GM23338 (cell line): ENCODE data around the gene MPP2. TPM values are rescaled to one million over a fixed set of nuclear protein-coding genes. Genes with fewer than 3 reads are reported as not detected.

Experiments
- ATAC-seq: fragments of 200-7000 bp; cut with Tn5 transposase; 3 replicates; pipeline ENCODE4 v1.9.1; 2020
- DNase-seq: peaks from one replicate; pipeline ENCODE4 v3.0.0-alpha.2; 2015; ENCODE audit warnings: low spot score
- H2AFZ ChIP-seq: fragments of 200-600 bp; sonication (generic); 2 replicates; pipeline ENCODE4 v1.8.0; 2016; ENCODE audit warnings: antibody characterized with exemption, mild to moderate bottlenecking, moderate library complexity
- H3F3A ChIP-seq: fragments of 200-600 bp; sonication (generic); replicated peaks from 2 replicates; pipeline ENCODE4 v1.8.0; 2017; ENCODE audit warnings: antibody characterized with exemption, mixed run types, low read depth
- H3K27ac ChIP-seq: fragments of 200-600 bp; sonication (generic); 2 replicates; pipeline ENCODE4 v1.6.1; 2016; ENCODE audit warnings: low read depth
- H3K27me3 ChIP-seq: fragments of 200-600 bp; sonication (generic); 2 replicates; pipeline ENCODE4 v1.8.0; 2016; ENCODE audit warnings: mild to moderate bottlenecking, mixed run types, moderate library complexity; ENCODE audit not compliant: insufficient read depth
- H3K36me3 ChIP-seq: fragments of 200-600 bp; sonication (generic); 2 replicates; pipeline ENCODE4 v1.8.0; 2016; ENCODE audit warnings: mild to moderate bottlenecking; ENCODE audit not compliant: insufficient read depth
- H3K4me1 ChIP-seq: fragments of 200-600 bp; sonication (generic); 2 replicates; pipeline ENCODE4 v1.8.0; 2016; ENCODE audit warnings: mild to moderate bottlenecking, moderate library complexity; ENCODE audit not compliant: insufficient read depth
- H3K4me2 ChIP-seq: fragments of 200-600 bp; sonication (generic); 2 replicates; pipeline ENCODE4 v1.7.1; 2017; ENCODE audit warnings: mixed run types
- H3K4me3 ChIP-seq: fragments of 200-600 bp; sonication (generic); 2 replicates; pipeline ENCODE4 v1.6.1; 2016; ENCODE audit warnings: mixed run types
- H3K79me2 ChIP-seq: fragments of 200-600 bp; sonication (generic); replicated peaks from 2 replicates; pipeline ENCODE4 v1.8.0; 2017; ENCODE audit warnings: mild to moderate bottlenecking; ENCODE audit not compliant: insufficient read depth
- H3K9me2 ChIP-seq: fragments of 200-600 bp; sonication (generic); 2 replicates; pipeline ENCODE4 v1.8.0; 2017; ENCODE audit not compliant: insufficient read depth
- H4K20me1 ChIP-seq: fragments of 200-600 bp; sonication (generic); replicated peaks from 2 replicates; pipeline ENCODE4 v1.8.0; 2017; ENCODE audit warnings: mild to moderate bottlenecking; ENCODE audit not compliant: insufficient read depth
- H3K27ac Mint-ChIP-seq: 2 replicates; pipeline ENCODE4 v1.8.0; 2020; ENCODE audit warnings: inconsistent platforms, mild to moderate bottlenecking, moderate library complexity, mixed read lengths
- H3K27me3 Mint-ChIP-seq: 3 replicates; pipeline ENCODE4 v1.8.0; 2022; ENCODE audit warnings: low read depth, mild to moderate bottlenecking, moderate library complexity, mixed read lengths, inconsistent platforms; ENCODE audit not compliant: insufficient read depth, poor library complexity
- H3K36me3 Mint-ChIP-seq: 3 replicates; pipeline ENCODE4 v1.8.0; 2021; ENCODE audit warnings: low read depth, mild to moderate bottlenecking, inconsistent platforms, moderate library complexity, mixed read lengths
- H3K4me1 Mint-ChIP-seq: 3 replicates; pipeline ENCODE4 v1.8.0; 2020; ENCODE audit warnings: mild to moderate bottlenecking, inconsistent platforms, mixed read lengths
- H3K4me3 Mint-ChIP-seq: 3 replicates; pipeline ENCODE4 v1.8.0; 2021; ENCODE audit warnings: moderate library complexity, mild to moderate bottlenecking, inconsistent platforms, mixed read lengths
- H3K9me3 Mint-ChIP-seq: 3 replicates; pipeline ENCODE4 v1.8.0; 2020; ENCODE audit warnings: moderate library complexity, mild to moderate bottlenecking, inconsistent platforms, mixed read lengths
- CREB1 ChIP-seq: fragments of 250-450 bp; sonication (Bioruptor Pico); IDR thresholded peaks from 2 replicates; pipeline ENCODE4 v1.5.0; 2020; ENCODE audit warnings: low read depth, mild to moderate bottlenecking, moderate library complexity
- EZH2phosphoT487 ChIP-seq: fragments of 200-600 bp; sonication (generic); IDR thresholded peaks from one replicate; pipeline ENCODE4 v1.8.1; 2018; ENCODE audit warnings: antibody characterized with exemption; ENCODE audit not compliant: unreplicated experiment
- NANOG ChIP-seq: IDR thresholded peaks from 2 replicates; pipeline ENCODE4 v1.6.1; 2016; ENCODE audit warnings: antibody characterized with exemption, borderline replicate concordance
- POLR2AphosphoS5 ChIP-seq: IDR thresholded peaks from 2 replicates; pipeline ENCODE4 v1.6.1; 2016; ENCODE audit warnings: antibody characterized with exemption, low read depth
- REST ChIP-seq: IDR thresholded peaks from one replicate; pipeline ENCODE4 v1.6.1; 2018; ENCODE audit warnings: antibody characterized with exemption; ENCODE audit not compliant: unreplicated experiment
- STAT1 ChIP-seq: IDR thresholded peaks from one replicate; pipeline ENCODE4 v1.6.1; 2016; ENCODE audit warnings: antibody characterized with exemption; ENCODE audit not compliant: unreplicated experiment
- polyA plus RNA-seq: library from polyadenylated mRNA; unstranded; fragments of >200 nt; fragmentation: Nextera tagmentation; extraction: Ambion mirVana; gene quantifications from 2 replicates; pipeline ENCODE4 v1.2.1, GENCODE V29; 2016
- total RNA-seq: library from RNA; depleted of rRNA; stranded (reverse); fragments of >200 nt; shearing (Covaris generic); gene quantifications from 2 replicates; pipeline ENCODE4 v1.2.3, GENCODE V29; 2014
- TF ChIP-seq, protein P1 (sequence below): IDR thresholded peaks from 2 replicates; pipeline ENCODE4 v1.6.1; 2016; ENCODE audit warnings: antibody characterized with exemption
- TF ChIP-seq, protein P2 (sequence below), 2 experiments: fragments of 200-600 bp in 1 of 2; sonication (generic) in 1 of 2; conservative IDR thresholded peaks; 2 replicates each; pipeline versions ENCODE4 v1.5.1 to v1.6.1; 2016 to 2017; ENCODE audit warnings: antibody characterized with exemption in 2 of 2, low read depth in 2 of 2, mild to moderate bottlenecking in 2 of 2, moderate library complexity in 1 of 2

Gene MPP2
- total and polyA plus RNA-seq, 2 experiments from 2014 or later, result 7.8 to 20.7 TPM

- TF ChIP-seq, protein P1, sequence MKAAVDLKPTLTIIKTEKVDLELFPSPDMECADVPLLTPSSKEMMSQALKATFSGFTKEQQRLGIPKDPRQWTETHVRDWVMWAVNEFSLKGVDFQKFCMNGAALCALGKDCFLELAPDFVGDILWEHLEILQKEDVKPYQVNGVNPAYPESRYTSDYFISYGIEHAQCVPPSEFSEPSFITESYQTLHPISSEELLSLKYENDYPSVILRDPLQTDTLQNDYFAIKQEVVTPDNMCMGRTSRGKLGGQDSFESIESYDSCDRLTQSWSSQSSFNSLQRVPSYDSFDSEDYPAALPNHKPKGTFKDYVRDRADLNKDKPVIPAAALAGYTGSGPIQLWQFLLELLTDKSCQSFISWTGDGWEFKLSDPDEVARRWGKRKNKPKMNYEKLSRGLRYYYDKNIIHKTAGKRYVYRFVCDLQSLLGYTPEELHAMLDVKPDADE, result no peak
- no peak for TF ChIP-seq POLR2AphosphoS5
- no peak for TF ChIP-seq EZH2phosphoT487
- no peak for TF ChIP-seq NANOG
Observed at GRCh38 chr17:43938838-43939182, 31.5 kb upstream of the MPP2 start (continued).

GRCh38 chr17:43936434-43936833 is 29.1 kb upstream of the MPP2 start:
- Mint-ChIP-seq H3K36me3 (no peaks in the 10 kb centered on the region; the same call in 2 of the 3 replicates), H3K4me1 (peaks cover 9% of the 10 kb centered on the region), H3K27me3 (peaks cover 50% of the 10 kb centered on the region), H3K27ac (no peak overlapping the region), H3K4me3 (no peak overlapping the region), H3K9me3 (no peaks in the 10 kb centered on the region)
- no peak overlapping the region for H3K4me2 ChIP-seq
- H3K36me3 ChIP-seq, result no peaks in the 10 kb centered on the region
- H3F3A ChIP-seq, result no peaks in the 10 kb centered on the region
- no peak overlapping the region for H3K27ac ChIP-seq
- no peaks in the 10 kb centered on the region for H3K79me2 ChIP-seq
- TF ChIP-seq, protein P2, sequence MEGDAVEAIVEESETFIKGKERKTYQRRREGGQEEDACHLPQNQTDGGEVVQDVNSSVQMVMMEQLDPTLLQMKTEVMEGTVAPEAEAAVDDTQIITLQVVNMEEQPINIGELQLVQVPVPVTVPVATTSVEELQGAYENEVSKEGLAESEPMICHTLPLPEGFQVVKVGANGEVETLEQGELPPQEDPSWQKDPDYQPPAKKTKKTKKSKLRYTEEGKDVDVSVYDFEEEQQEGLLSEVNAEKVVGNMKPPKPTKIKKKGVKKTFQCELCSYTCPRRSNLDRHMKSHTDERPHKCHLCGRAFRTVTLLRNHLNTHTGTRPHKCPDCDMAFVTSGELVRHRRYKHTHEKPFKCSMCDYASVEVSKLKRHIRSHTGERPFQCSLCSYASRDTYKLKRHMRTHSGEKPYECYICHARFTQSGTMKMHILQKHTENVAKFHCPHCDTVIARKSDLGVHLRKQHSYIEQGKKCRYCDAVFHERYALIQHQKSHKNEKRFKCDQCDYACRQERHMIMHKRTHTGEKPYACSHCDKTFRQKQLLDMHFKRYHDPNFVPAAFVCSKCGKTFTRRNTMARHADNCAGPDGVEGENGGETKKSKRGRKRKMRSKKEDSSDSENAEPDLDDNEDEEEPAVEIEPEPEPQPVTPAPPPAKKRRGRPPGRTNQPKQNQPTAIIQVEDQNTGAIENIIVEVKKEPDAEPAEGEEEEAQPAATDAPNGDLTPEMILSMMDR (conservative IDR thresholded peaks at IDR 0.05; ENCODE audit: low read depth in 2 of 2), result no peak
- TF ChIP-seq REST, result no peak
- TF ChIP-seq CREB1 (CRISPR knock-in tag), result no peak
- TF ChIP-seq, protein P1, result no peak
- no peak for TF ChIP-seq STAT1
- no peak for TF ChIP-seq POLR2AphosphoS5
- no peak for ATAC-seq
- no peak overlapping the region for H3K4me3 ChIP-seq
- H2AFZ ChIP-seq, result no peak overlapping the region
- H4K20me1 ChIP-seq, result no peaks in the 10 kb centered on the region
- DNase-seq, result no peak
- H3K4me1 ChIP-seq, result no peaks in the 10 kb centered on the region
- H3K9me2 ChIP-seq, result 0 out of 2 replicates have a peak, but pooled peaks cover 5% of the 10 kb centered on the region
- H3K27me3 ChIP-seq, result peaks cover 36% of the 10 kb centered on the region
